DOHH2 (cell line): ENCODE measurements around the gene GNRHR.
"Not testable (repeated sequence)": the region's sequence is repeated elsewhere in the genome, so short reads cannot be mapped to it uniquely, and the experiment has no call there.

Experiments
- H3F3A ChIP-seq: fragments of 200-600 bp; sonication (generic), shearing (Covaris generic); 2 replicates; pipeline ENCODE4 v1.6.0; 2016; ENCODE audit warnings: antibody characterized with exemption, mild to moderate bottlenecking; ENCODE audit not compliant: control insufficient read depth, insufficient read depth
- H3K27ac ChIP-seq: fragments of 200-600 bp; sonication (generic); 2 replicates; pipeline ENCODE4 v1.5.1; 2014; ENCODE audit warnings: low read depth, mild to moderate bottlenecking, low read length, moderate library complexity
- H3K27me3 ChIP-seq: fragments of 200-600 bp; sonication (generic); 2 replicates; pipeline ENCODE4 v1.6.1; 2014; ENCODE audit warnings: mild to moderate bottlenecking, low read length, mixed read lengths; ENCODE audit not compliant: control insufficient read depth
- H3K36me3 ChIP-seq: fragments of 200-600 bp; sonication (generic); 2 replicates; pipeline ENCODE4 v1.6.1; 2014; ENCODE audit warnings: mild to moderate bottlenecking, low read length, moderate library complexity, mixed read lengths; ENCODE audit not compliant: control insufficient read depth
- H3K4me1 ChIP-seq: fragments of 200-600 bp; sonication (generic); 2 replicates; pipeline ENCODE4 v1.6.1; 2014; ENCODE audit warnings: mild to moderate bottlenecking, low read length, mixed read lengths; ENCODE audit not compliant: control insufficient read depth
- H3K4me2 ChIP-seq: fragments of 200-600 bp; sonication (generic); 2 replicates; pipeline ENCODE4 v1.6.0; 2014; ENCODE audit warnings: mild to moderate bottlenecking, low read length, moderate library complexity
- H3K4me3 ChIP-seq: fragments of 200-600 bp; sonication (generic); 2 replicates; pipeline ENCODE4 v1.5.1; 2014; ENCODE audit warnings: mild to moderate bottlenecking, low read length, mixed read lengths
- H3K79me2 ChIP-seq: fragments of 200-600 bp; sonication (generic); 2 replicates; pipeline ENCODE4 v1.6.1; 2014; ENCODE audit warnings: mild to moderate bottlenecking, low read length, mixed read lengths; ENCODE audit not compliant: control insufficient read depth
- H3K9me2 ChIP-seq: fragments of 200-600 bp; sonication (generic); replicated peaks from 2 replicates; pipeline ENCODE4 v1.6.1; 2014; ENCODE audit warnings: mild to moderate bottlenecking, low read length, mixed read lengths; ENCODE audit not compliant: control insufficient read depth
- H3K9me3 ChIP-seq: fragments of 200-600 bp; sonication (generic); 2 replicates; pipeline ENCODE4 v1.6.1; 2014; ENCODE audit warnings: antibody characterized with exemption, low read length, mixed read lengths; ENCODE audit not compliant: control insufficient read depth, insufficient read depth
- H4K20me1 ChIP-seq: fragments of 200-600 bp; sonication (generic); 2 replicates; pipeline ENCODE4 v1.6.0; 2014; ENCODE audit warnings: low read depth, mild to moderate bottlenecking, antibody characterized with exemption, low read length, moderate library complexity; ENCODE audit not compliant: control insufficient read depth, insufficient read depth
- CTCF ChIP-seq: fragments of 200-600 bp; sonication (generic); IDR thresholded peaks from one replicate; pipeline ENCODE4 v1.5.1; 2014; ENCODE audit warnings: antibody characterized with exemption, mild to moderate bottlenecking, low read depth, low read length; ENCODE audit not compliant: poor library complexity, severe bottlenecking
- EZH2phosphoT487 ChIP-seq: fragments of 200-600 bp; sonication (generic); IDR thresholded peaks from 2 replicates; pipeline ENCODE4 v1.6.1; 2017; ENCODE audit warnings: borderline replicate concordance, mild to moderate bottlenecking, antibody characterized with exemption, low read length, moderate library complexity, mixed read lengths

Gene GNRHR

GRCh38 chr4:67762086-67762485 lies 7.9 kb upstream of the GNRHR start:
- Histone ChIP-seq H3K4me1 (no peaks in the 10 kb centered on the region), H3K4me3 (no peak overlapping the region), H4K20me1 (no peaks in the 10 kb centered on the region), H3K9me2 (no peaks in the 10 kb centered on the region), H3K9me3 (no peaks in the 10 kb centered on the region), H3K27me3 (no peaks in the 10 kb centered on the region), H3K36me3 (no peaks in the 10 kb centered on the region), H3F3A (no peaks in the 10 kb centered on the region), H3K27ac (no peak overlapping the region), H3K4me2 (no peak overlapping the region), H3K79me2 (no peaks in the 10 kb centered on the region)
- TF ChIP-seq CTCF (no peak), EZH2phosphoT487 (no peak)

- not testable (repeated sequence) for H3K27me3 ChIP-seq, H3K36me3 ChIP-seq, H3K79me2 ChIP-seq, H3K27ac ChIP-seq, H3F3A ChIP-seq, H3K4me2 ChIP-seq, H3K9me3 ChIP-seq, H4K20me1 ChIP-seq, H3K4me3 ChIP-seq, H3K9me2 ChIP-seq, H3K4me1 ChIP-seq
These were observed 2.8 kb upstream of the GNRHR start for GRCh38 chr4:67756991-67757390.

GRCh38 chr4:67755974-67756373 lies 1.8 kb upstream of the GNRHR start:
- Histone ChIP-seq H3K9me2 (no peaks in the 10 kb centered on the region), H3F3A (no peaks in the 10 kb centered on the region), H3K4me2 (no peak overlapping the region), H3K4me3 (no peak overlapping the region), H4K20me1 (no peaks in the 10 kb centered on the region), H3K27me3 (no peaks in the 10 kb centered on the region), H3K79me2 (no peaks in the 10 kb centered on the region), H3K4me1 (no peaks in the 10 kb centered on the region), H3K36me3 (no peaks in the 10 kb centered on the region), H3K27ac (no peak overlapping the region), H3K9me3 (no peaks in the 10 kb centered on the region)
- TF ChIP-seq EZH2phosphoT487 (no peak), CTCF (no peak)

- no peaks in the 10 kb centered on the region for H3K79me2 ChIP-seq
These were observed 2.9 kb downstream of the GNRHR start for GRCh38 chr4:67751260-67751659.

More at GRCh38 chr4:67751260-67751659, 2.9 kb downstream of the GNRHR start:
- no peak overlapping the region for H3K4me2 ChIP-seq
- H3K27ac ChIP-seq, result no peak overlapping the region
- no peaks in the 10 kb centered on the region for H3F3A ChIP-seq
- no peaks in the 10 kb centered on the region for H3K4me1 ChIP-seq
- no peaks in the 10 kb centered on the region for H3K9me2 ChIP-seq
- H4K20me1 ChIP-seq, result no peaks in the 10 kb centered on the region
- H3K36me3 ChIP-seq, result no peaks in the 10 kb centered on the region
- TF ChIP-seq EZH2phosphoT487 (no peak), CTCF (no peak)
- no peak overlapping the region for H3K4me3 ChIP-seq
- H3K9me3 ChIP-seq, result no peaks in the 10 kb centered on the region
- H3K27me3 ChIP-seq, result no peaks in the 10 kb centered on the region
